CD4-positive, alpha-beta T cell treated with Interleukin-15 for 1 hour (primary cell): ENCODE data around the gene PLCB1.
"Not testable (repeated sequence)": the region's sequence is repeated elsewhere in the genome, so short reads cannot be mapped to it uniquely, and the experiment has no call there.

Experiments used
- DNase-seq: peaks from one replicate; pipeline ENCODE4 v3.0.0-alpha.2; 2020

Gene PLCB1

DNA sequence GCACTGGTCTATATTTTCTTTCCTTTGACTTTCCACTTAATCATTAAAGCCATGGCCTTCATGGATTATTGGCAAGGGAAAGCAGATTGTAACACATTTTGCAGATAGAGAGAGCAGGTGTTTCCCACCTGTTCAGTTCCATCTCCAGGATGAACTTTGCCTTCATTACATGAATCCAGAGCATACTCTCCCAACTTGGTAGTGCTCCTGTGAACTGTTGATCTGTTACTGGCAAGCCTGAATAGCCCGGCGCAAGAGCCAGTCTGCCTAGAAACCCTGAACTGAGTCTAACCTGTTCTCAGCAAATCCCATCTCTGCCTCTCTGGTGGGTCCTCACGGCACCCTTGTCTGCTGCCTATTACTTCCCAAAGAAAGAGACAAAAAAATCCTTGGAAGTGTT is 210.3 kb downstream of the PLCB1 start:
- DNase-seq, result no peak

DNA sequence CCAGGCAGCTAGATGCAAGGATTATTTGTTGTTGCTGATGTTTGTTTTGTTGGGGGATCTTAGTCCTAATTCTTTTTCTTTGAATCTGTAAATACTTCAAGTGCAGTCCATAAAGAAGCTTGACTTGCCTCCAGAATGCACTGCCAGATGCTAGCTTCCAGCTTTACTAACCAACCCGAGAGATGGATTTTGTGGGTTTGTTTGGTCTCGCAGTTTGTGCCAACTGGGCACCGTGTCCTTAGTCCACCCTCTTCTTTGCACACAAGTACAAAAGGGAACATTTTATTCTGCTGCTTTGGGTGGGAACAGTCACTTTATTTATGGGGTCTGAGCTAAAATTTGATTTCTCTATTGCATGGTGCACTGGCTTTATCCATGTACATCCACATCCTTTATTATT is 212.0 kb downstream of the PLCB1 start:
- DNase-seq, result no peak

DNA sequence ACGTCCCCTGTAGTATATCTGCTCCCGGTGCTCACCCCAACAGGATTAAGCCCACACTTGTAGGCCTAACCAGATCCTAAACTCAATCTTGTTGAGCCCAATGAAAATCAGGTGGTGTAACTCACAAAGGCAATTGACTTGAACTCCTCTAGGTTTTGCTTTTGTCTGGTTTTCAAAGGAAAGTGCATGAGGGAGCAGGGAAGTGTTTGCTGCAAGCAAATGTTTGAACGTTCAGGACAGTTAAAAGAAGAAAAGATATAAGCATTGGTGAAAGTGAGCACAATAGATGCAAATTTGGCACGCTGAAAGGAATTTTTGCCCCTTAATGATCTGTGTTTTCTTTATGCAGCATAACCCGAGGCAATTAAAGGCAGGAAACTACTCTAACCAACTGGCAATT is 212.6 kb downstream of the PLCB1 start:
- no peak for DNase-seq

DNA sequence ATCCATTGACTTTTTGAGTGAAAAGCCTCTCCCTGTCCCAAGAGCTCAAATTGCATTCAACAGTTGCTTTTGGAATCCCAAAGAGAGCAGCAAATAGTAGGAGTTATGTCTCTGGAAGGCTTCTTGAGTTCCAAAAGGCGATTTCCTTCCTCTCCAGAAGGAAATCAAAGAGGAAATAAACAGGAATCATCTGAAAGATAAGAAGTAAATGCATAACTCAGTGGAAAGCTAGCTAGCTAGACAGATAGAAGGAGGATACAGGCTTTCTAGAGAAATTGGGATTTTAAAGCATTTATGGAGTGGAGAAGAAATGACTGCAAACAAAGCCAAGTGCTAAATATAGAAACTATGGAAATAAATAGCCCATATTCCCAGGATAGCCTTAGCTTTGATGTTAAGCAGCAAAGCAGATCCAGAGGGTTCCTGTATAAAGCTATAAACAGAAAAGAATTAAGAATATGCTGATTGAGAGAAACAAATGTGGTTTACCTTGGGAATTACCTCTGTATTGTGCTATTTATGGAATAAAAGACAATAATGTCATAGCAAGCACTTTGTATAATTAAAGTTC is 214.7 kb downstream of the PLCB1 start:
- no peak for DNase-seq

DNA sequence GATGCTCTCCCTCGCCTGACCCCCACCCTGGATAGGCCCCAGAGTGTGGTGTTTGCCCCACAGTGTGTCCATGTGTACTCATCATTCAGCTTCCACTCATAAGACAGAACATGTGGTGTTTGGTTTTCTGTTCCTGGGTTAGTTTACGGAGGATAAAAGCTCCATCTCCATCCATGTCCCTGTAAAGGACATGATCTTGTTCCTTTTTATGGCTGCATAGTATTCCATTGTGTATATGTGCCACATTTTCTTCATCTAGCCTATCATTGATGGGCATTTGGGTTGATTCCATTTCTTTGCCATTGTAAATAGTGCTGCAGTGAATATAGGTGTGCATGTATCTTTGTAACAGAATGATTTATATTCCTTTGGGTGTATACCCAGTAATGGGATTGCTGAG is 218.2 kb downstream of the PLCB1 start:
- DNase-seq, result not testable (repeated sequence)

DNA sequence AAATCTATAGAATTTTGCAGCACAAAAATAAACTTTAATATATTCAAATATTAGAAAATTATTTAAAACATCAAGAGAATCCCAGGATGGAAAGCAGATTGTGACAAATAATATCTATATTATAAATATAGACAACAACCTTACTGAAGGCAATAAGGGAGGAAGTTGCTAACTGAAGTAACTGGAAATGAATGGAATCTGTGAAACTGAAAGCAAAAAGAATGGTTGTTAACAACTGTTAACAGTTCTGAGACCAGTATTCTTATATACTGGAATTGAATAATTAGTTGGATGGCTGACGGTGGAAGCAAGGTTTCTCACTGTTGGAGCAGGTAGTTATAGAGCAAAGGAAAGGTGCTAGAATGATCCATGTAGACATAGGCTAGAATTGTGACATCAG is 220.4 kb downstream of the PLCB1 start:
- no peak for DNase-seq

DNA sequence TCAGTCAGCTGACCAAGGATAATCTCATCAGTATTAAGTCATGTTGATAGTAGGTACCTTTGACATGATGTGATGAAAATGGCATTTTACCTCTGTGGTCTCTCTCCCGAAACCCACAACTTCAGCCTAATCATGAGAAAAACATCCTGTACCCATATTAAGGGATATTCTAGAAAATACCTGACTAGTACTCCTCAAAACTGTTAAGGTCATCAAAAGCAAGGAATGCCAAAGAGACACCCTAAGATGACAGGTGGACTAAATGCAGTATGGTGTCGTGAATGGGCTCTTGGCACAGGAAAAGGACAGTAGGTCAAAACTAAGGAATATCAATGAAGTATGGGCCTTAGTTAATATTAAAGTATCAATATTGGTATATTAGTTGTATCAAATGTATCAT is 221.4 kb downstream of the PLCB1 start:
- DNase-seq, result no peak

DNA sequence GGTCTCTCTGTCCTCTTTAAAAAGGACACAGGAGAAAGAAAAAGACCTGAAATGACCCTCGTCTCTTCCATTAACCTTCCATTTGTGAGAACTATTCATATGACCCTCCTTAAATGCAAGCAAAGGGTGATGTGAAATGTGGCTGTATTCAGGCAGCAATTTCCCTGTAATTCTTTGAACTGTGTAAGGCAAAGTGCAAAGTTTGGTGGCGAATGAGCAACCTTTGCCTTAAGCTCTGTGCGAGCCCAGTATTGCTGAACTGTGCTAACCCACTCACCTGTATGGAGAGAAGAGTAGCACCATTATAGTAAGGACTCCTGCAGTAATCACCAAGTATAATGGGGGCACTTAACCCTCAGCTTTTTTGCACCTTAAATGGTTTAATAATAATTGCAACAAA is 223.4 kb downstream of the PLCB1 start:
- no peak for DNase-seq

DNA sequence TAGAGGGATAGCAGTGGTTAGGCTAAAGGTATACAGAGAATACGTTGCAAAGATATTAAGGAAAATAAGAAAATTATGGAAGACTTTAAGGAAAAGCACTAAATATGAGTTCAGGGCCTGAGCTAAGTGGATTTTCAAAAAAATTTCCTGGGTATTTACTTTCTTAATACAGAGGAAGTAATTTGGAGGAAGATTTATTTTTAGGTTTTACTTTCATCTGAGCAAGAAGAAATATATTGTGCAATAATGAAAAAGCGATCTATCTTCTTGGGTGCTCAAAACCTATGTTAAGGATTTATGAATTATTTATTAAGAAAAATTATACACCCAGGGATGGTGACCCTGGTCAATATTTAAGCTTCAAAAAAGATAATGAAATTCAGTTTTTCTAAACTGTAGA is 224.7 kb downstream of the PLCB1 start:
- DNase-seq, result no peak

DNA sequence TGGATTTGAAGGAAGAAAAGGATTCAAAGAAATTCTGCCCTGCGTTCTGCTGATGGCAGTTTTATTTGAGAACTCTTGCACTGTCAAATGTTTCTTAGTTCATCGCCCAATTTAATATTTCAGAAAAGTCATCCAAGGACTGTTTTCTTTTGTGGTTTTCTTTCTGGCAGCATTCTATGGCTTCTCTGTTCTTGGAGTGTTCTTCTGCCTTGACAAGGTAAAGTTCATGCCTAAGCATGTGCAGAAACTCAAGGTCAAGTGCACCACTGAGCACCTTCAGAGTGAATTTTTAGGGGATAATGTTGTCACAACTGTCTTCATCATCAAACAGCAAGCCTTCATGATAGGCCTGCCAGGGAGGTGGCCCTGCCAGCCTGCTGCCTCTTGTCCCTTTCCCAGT is 225.6 kb downstream of the PLCB1 start:
- no peak for DNase-seq

DNA sequence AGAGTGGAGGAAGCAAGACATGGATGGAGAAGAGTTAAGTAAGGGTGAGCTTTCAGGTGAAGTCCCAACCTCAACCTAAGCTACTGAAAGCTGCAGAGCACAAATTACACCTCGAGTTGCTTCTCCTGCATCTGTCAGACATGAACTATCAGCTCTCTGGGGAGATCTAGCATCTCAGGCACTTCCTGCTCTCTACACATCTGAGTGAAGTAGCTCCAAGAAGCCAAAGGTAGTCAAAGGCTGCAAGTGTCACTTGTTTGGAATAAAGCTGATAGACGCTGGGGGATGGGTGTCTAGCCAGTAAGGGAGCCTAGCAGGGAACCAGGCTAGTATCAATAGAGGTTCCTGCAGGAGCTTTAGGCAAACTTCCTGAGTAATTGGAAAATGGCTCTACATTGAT is 228.0 kb downstream of the PLCB1 start:
- no peak for DNase-seq

DNA sequence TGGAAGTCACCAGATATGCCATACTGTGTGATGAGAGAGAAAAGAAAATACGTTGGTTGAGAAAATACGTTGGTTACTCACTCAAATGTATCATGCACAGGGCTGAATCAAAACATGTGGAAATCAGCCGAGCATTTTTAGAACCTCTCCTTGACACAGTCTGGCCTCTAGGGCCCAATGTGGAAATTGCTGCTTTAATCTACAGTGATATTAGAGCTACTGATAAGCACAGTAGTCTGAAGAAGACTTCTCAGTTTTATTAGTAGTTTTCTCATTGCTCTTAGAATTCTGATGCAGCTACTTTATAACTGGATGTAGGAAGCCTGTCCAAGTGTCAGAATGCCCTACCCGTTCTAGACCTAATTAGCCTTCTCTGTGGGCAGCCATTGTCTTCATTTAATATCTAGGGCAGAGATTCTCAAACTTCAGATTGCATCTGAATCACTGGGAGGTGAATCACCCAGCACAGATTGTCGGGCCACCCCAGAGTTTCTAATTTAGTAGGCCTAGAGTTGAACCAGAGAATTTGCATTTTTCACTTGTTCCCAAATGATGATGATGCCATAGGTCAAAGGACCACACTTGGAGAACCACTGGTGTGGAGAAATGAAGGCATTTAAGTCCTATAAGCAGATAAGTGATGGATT is 229.1 kb downstream of the PLCB1 start:
- DNase-seq, result no peak

DNA sequence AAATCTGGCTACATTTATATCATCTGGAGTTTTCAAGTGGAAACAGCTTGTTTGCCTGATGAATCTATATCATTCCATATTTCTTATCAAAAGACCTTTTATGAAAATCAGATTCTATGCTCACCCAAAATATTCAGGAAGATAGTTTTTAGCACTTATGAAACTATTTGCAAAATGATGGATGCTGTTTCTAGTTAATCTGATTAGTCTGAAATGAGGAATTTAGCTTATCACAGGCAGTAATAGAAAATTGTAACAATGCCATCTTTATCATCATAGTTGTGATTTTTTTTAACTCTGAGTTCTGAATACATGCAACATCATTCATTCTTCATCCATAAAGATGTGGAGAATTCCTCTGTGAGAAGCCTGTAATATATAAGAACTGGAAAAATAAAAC is 229.7 kb downstream of the PLCB1 start:
- DNase-seq, result no peak

DNA sequence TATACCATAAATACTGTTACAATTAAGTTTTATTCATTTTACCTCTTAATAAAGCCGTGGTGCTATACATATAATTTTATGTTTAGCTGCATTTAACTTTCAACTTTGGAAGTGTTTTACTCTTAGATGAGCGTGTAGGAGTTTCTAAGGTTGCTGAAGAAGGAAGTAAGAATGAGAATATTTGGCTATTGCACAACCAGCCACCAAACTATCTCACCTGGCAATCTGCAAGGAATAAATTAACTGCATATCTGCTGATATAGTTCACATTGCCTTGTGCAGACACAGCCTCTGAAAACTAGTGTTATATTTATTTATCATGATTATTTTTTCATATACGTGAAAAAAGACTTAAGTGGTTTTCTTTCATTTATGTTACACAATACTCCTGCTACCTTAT is 230.4 kb downstream of the PLCB1 start:
- DNase-seq, result no peak

DNA sequence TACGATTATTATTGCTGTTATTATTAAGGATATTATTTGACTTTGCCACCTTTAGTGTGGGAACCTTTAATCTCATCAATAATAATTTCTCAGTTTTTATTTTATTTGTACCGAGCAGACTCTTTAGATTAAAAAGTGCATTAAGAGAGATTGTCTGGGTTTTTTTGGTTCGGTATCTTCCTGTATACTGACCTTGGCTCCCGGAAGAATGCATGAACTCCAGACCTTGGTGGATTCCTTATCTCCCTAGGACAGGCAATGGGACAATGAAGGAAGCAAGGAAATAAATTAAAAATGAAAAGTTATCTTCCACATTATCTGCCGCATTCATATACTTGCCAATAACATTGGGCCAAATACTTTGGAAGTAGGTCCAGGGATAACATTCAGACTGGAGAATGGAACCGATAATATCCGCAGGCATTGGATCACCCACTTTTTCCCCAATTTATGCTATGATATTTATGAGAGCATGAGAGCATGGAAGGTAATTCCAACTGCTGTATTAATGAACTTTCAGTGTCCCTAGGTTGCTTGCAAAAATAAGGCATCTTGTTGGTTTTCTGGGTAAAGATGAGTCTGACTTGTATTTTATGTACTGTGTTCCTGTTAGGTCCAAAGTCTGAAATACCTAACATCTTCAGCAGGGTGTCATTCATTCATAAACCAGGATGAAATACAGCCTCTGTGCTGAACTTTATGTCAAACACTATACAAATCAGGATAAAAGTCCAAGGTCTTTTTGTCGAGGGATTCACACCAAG is 232.1 kb downstream of the PLCB1 start:
- DNase-seq, result no peak

DNA sequence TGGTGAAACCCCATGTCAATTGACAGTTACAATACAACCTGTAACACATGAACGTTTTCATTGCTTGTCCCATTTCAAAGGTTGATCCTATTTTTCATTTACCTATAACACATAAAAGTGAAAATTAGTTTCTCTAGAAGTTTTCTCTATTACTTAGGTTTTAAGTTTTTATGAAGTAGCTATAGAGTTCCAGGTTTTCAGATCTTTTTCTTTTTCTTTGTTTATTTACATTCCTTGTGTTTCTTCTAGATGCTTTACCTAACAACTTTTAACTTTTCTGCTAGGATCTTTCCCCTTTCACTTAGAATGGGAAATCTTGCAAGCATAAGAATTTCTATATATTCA is 232.6 kb downstream of the PLCB1 start:
- DNase-seq, result no peak

DNA sequence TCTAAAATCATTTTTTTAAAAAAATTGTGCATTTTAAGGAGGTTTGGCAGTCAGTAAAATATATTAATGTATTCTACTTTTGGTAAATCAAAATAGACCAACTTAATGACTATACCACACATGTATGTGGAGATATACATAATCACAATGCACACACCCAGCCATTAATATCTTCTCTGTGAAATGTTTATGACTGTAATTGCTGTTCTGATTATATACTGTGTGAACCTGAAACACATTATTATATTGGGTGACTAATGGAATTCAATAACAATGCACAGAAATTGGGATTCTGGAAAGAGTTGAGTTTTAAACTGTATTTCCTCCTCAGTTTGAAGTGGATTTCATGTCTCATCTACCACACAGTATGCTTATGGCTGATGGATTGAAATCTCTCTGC is 233.6 kb downstream of the PLCB1 start:
- DNase-seq, result no peak

DNA sequence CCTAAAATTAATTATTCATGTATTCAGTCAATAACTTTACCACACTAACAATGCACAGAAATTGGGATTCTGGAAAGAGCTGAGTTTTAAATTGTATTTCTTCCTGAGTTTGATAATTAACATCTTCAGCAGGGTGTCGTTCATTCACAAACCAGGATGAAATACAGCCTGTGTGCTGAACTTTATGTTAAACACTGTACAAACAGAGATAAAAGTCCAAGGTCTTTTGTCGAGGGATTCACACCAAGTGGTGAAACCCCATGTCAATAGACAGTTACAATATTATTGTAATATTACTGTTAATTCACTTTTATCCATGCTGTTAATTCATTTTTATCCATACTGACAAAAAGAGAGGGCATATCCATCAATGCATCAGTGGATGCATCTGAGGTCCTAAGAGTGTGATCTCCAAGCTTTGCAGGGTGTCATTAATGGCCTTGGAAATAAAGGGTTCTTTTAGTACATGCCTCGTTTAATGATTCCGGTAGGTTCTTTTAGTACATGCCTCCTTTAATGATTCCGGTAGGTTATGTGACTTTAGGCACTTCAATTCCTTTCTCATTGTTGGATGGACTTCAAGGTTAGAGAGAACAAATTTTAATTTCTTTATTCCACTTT is 234.3 kb downstream of the PLCB1 start:
- DNase-seq, result no peak

DNA sequence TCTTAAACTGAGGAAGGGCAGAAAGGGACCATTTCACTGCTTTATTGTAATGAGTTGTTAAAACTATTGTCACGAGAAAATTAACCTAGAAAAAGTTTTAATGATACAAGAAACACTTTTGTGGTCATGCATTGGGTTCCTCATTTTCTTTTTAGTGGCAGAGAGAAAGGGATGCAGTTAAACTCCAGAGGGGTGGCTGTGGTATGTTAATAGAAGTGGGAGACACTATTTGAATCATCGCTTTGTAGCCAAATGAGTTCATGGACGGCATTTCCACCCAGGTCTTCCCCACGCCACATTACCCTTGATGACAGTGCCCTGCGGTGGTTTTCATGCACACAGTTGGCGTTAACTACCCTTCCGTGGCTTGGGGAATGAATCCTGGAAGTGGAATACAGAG is 235.6 kb downstream of the PLCB1 start:
- DNase-seq, result no peak

DNA sequence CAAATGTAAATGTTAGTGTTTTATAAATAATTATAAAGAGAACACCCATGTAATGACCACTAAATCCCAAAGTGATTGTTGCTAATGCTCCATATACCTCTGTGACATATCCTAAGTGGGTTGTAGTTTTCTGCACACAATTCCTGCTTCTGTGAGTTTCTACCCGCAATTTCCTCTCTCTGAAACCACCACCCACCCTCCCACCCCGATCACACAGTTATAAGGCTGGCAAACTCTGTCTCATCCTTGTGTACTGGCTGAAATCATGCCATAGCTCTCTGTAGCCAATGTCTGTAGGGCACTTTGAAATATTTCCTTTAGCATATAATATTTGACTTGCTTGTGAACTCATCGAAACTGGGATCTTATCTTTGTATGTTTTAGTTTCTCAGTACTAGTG is 236.6 kb downstream of the PLCB1 start:
- no peak for DNase-seq

DNA sequence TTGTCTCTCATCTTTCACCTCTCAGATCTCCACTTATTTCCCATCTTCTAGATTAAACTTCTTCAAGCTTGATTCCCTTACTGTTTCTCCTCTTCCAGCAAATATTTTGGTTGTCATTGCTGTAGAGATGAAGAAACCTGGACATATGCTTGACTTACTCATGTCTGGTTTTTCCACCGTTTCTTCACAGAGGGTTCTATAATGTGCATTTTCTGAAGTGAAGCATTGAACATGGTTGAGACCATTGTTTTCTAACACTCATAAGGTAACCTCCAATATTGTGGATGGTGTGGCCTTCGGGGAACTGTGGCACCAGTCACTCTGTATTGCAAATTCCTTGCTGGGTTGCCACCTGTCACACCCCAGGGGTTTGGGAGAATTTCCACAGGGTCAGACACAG is 237.2 kb downstream of the PLCB1 start:
- DNase-seq, result no peak

DNA sequence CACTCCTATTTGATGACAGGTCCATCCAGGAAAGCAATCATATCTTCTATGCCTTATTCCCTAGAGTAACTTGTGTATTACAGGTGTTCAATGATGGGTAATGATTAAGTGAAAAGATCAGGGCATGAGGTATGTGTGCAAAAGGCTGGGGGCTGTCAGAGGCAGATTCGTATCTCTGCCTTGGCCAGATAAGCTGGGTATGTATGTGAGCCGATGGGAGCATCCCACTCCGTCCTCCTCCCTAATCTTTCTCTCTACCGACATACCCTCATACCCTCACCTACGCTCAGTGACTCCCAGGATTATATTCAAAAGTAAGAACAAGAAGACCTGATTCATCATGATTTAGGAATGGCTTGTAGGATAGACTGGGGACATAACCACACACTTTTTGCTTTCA is 238.7 kb downstream of the PLCB1 start:
- no peak for DNase-seq

DNA sequence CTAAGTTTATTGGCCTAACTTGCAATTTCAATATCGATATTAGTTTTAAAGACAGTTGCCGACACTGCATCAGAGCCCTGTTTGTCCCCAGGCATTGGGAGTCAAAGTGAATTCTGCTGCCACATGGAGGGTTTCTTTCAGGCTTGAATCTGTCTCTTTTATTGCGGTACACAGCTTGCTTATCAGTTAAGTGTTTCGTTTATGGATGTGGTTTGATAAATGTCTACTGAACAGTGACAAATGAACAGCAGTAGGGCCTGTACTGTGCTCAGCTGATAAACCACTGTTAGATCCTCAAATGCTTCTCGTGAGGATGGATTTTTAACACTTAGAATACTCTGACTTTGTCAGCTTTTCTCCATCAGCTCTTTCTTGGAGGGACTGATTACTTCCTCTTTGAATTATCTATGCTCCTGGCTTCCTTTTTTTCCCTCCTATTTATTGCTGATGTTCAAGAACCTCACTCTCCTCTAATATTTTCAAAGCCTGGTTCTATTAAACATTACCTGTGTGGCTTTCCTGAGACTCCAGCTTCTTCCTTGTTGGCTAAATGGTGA is 240.8 kb downstream of the PLCB1 start:
- no peak for DNase-seq

DNA sequence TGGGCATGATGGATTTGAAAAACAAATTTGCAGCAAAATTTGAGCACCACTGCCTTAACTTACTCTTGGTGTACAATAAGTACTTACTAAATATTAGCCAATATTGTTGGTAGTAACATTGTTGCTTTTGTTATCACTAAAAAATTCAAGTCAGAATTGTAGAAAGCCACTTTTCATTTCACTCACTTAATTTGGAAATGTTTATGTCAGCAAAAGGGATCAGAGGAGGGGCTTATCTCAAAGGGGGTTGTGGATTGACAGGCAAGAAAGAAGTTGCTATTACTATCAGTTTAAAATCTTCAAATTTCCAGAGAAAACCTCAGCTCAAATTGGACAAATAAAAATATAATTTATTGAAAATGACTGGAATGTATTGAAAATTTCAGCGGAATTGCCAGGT is 241.5 kb downstream of the PLCB1 start:
- DNase-seq, result no peak
